Activated naive CD4-positive, alpha-beta T cell treated with anti-CD3 and anti-CD28 coated beads, Interleukin-2, amount 50 U/mL, for 24 hours (primary cell): Measurements from ENCODE around the gene BCL3.
"Not testable (repeated sequence)": the region's sequence is repeated elsewhere in the genome, so short reads cannot be mapped to it uniquely, and the experiment has no call there.

Source experiments
- H3K27ac Mint-ChIP-seq: one replicate; pipeline ENCODE4 v1.8.0; 2021; ENCODE audit warnings: mild to moderate bottlenecking, mixed read lengths
- H3K27me3 Mint-ChIP-seq: one replicate; pipeline ENCODE4 v1.8.0; 2021; ENCODE audit warnings: mixed read lengths
- H3K36me3 Mint-ChIP-seq: one replicate; pipeline ENCODE4 v1.8.0; 2021; ENCODE audit warnings: mixed read lengths
- H3K4me1 Mint-ChIP-seq: one replicate; pipeline ENCODE4 v1.8.0; 2021; ENCODE audit warnings: mixed read lengths
- H3K4me3 Mint-ChIP-seq: one replicate; pipeline ENCODE4 v1.8.0; 2021; ENCODE audit warnings: mild to moderate bottlenecking, mixed read lengths
- H3K9me3 Mint-ChIP-seq: one replicate; pipeline ENCODE4 v1.8.0; 2021; ENCODE audit warnings: mixed read lengths

BCL3 gene

DNA sequence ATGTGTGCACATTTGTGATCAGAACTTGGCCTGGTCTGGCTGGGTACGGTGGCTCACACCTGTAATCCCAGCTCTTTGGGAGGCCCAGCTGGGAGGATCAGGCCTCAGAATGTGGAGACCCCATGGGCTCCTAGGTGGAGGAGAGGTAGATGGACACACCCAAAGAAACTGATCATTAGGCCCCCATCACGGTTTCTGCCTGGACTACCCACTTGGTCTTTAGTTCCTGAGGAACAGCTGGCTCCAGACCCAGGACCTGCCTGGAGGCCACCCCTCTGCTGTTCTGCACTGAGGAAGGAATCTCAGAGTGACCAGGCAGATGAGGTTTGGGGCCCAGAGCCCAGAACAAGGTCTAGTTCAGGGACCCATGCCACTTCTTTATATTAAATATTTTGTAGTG, 30.6 kb downstream of the BCL3 start:
- Mint-ChIP-seq H3K36me3 (no peaks in the 10 kb centered on the region), H3K27ac (no peak overlapping the region), H3K9me3 (no peaks in the 10 kb centered on the region), H3K4me1 (peaks cover under 1% of the 10 kb centered on the region), H3K4me3 (no peak overlapping the region), H3K27me3 (no peaks in the 10 kb centered on the region)

GRCh38 chr19:44781694-44782093, 33.2 kb downstream of the BCL3 start:
- not testable (repeated sequence) for H3K36me3 Mint-ChIP-seq, H3K9me3 Mint-ChIP-seq, H3K4me1 Mint-ChIP-seq, H3K27me3 Mint-ChIP-seq, H3K4me3 Mint-ChIP-seq, H3K27ac Mint-ChIP-seq

DNA sequence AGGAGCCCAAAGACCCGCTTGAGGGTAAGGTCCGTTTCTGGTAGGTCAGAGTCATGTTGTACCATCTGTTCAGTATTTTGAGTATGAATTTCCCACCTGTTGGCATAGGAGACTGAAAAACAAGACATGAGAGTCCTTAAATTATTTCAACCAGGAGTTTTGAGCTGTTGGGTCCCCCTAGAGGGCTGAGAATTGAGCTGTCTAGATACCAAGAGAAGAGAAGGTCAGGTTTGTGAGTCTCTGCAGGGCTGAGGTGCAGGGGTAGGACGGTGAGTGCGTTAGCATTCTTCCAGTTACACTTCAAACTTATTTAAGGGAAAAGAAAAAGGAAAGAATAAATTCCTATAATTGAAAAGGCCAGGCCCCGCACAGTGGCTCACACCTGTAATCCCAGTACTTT, 34.2 kb downstream of the BCL3 start:
- H3K36me3 Mint-ChIP-seq = no peaks in the 10 kb centered on the region
- peaks cover 3% of the 10 kb centered on the region for H3K27me3 Mint-ChIP-seq
- no peak overlapping the region for H3K4me3 Mint-ChIP-seq
- peaks cover 6% of the 10 kb centered on the region for H3K4me1 Mint-ChIP-seq
- H3K27ac Mint-ChIP-seq = no peak overlapping the region
- no peaks in the 10 kb centered on the region for H3K9me3 Mint-ChIP-seq

DNA sequence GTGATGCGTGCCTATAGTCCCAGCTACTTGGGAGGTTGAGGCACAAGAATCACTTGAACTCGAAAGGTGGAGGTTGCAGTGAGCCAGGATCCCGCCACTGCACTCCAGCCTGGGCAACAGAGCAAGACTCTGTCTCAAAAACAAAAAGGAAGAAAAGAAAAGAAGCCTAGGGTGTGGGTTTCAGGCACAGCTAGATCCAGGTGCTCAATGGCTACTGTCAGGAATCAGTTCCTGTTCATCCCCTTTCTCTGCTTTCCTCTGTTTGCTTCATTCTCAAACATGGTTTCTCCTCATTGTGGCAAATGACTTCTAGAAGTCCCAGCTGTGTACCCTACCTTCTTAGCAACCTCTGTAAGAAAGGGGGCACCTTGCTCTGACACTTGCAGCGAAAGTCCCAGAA, 35.0 kb downstream of the BCL3 start:
- Mint-ChIP-seq H3K4me1 (peaks cover 6% of the 10 kb centered on the region), H3K9me3 (no peaks in the 10 kb centered on the region), H3K27me3 (peaks cover 3% of the 10 kb centered on the region), H3K36me3 (no peaks in the 10 kb centered on the region), H3K4me3 (no peak overlapping the region), H3K27ac (no peak overlapping the region)

GRCh38 chr19:44785271-44785670, 36.8 kb downstream of the BCL3 start:
- peaks cover 3% of the 10 kb centered on the region for H3K27me3 Mint-ChIP-seq
- no peak overlapping the region for H3K27ac Mint-ChIP-seq
- no peaks in the 10 kb centered on the region for H3K9me3 Mint-ChIP-seq
- peaks cover 6% of the 10 kb centered on the region for H3K4me1 Mint-ChIP-seq
- no peak overlapping the region for H3K4me3 Mint-ChIP-seq
- no peaks in the 10 kb centered on the region for H3K36me3 Mint-ChIP-seq

GRCh38 chr19:44785993-44786392, 37.5 kb downstream of the BCL3 start:
- Mint-ChIP-seq H3K9me3 (no peaks in the 10 kb centered on the region), H3K27me3 (peaks cover 3% of the 10 kb centered on the region), H3K4me3 (no peak overlapping the region), H3K4me1 (peaks cover 6% of the 10 kb centered on the region), H3K27ac (no peak overlapping the region), H3K36me3 (no peaks in the 10 kb centered on the region)

DNA sequence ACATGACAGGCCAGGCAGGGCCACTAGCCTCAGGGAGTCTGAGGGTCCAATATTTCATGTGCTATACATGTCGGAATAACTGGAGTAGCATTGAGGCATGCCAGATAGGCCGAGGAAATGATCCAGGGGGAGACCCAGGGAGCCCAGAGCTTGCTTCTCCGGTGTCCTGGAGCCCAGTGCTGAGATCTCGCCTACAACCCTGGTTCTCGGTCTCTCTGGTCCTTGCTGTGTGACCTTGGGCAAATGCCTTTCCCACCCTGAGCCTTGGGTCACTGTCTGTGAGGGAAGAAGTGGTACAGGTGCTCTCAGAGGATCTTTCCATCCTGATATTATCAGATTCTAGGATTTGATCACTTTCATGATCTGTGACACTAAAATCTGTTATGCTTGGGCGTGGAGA, 40.5 kb downstream of the BCL3 start:
- Mint-ChIP-seq H3K36me3 (no peaks in the 10 kb centered on the region), H3K4me1 (peaks cover 6% of the 10 kb centered on the region), H3K27me3 (peaks cover 3% of the 10 kb centered on the region), H3K9me3 (no peaks in the 10 kb centered on the region), H3K27ac (no peak overlapping the region), H3K4me3 (no peak overlapping the region)

DNA sequence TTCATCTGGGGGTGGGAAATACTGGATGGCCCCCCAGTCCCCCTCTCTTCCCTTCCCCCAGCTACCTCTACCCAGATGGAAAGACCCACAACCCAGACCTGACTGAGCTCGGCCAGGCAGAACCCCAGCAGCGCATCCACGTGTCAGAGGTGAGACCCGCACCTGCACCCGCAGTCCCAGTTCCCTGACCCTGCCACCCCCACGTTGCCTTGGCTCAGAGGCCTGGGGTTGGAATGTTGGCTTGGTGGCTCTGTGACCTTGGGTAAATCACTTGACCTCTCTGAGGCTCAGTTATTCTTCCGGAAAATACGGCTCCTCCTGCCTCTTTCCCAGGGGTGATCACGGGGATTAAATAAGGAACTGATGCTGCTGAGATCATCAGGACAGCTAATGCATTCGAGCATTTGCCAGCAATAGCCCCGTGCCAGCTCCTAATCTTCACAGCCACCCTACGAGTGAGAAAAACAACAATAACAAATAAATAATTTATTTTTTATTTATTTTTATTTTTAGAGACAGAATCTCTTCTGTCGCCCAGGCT, 41.5 kb downstream of the BCL3 start:
- Mint-ChIP-seq H3K9me3 (no peaks in the 10 kb centered on the region), H3K36me3 (no peaks in the 10 kb centered on the region), H3K27me3 (no peaks in the 10 kb centered on the region), H3K4me1 (no peaks in the 10 kb centered on the region), H3K4me3 (no peak overlapping the region), H3K27ac (no peak overlapping the region)

- no peaks in the 10 kb centered on the region for H3K27me3 Mint-ChIP-seq
- peaks cover 19% of the 10 kb centered on the region for H3K4me1 Mint-ChIP-seq
- H3K36me3 Mint-ChIP-seq = no peaks in the 10 kb centered on the region
- H3K9me3 Mint-ChIP-seq = no peaks in the 10 kb centered on the region
- H3K27ac Mint-ChIP-seq = no peak overlapping the region
- no peak overlapping the region for H3K4me3 Mint-ChIP-seq
These were observed 43.8 kb downstream of the BCL3 start for GRCh38 chr19:44792281-44792680.

DNA sequence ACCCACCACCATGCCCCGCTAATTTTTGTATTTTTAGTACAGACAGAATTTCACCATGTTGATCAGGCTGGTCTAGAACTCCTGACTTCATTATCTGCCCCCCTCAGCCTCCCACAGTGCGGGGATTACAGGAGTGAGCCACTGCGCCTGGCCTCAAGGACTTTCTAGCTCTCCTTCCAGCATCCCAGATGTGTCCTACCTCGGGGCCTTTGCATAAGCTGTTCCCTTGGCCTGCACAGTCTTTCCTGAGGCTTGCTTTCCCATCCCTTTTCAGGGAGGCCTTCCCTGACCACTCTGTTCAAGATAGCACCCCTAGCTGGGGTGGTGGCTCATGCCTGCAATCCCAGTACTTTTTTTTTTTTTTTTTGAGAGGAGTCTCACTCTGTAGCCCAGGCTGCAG, 46.1 kb downstream of the BCL3 start:
- no peak overlapping the region for H3K27ac Mint-ChIP-seq
- no peak overlapping the region for H3K4me3 Mint-ChIP-seq
- H3K27me3 Mint-ChIP-seq = no peaks in the 10 kb centered on the region
- peaks cover 23% of the 10 kb centered on the region for H3K4me1 Mint-ChIP-seq
- H3K9me3 Mint-ChIP-seq = no peaks in the 10 kb centered on the region
- H3K36me3 Mint-ChIP-seq = no peaks in the 10 kb centered on the region

DNA sequence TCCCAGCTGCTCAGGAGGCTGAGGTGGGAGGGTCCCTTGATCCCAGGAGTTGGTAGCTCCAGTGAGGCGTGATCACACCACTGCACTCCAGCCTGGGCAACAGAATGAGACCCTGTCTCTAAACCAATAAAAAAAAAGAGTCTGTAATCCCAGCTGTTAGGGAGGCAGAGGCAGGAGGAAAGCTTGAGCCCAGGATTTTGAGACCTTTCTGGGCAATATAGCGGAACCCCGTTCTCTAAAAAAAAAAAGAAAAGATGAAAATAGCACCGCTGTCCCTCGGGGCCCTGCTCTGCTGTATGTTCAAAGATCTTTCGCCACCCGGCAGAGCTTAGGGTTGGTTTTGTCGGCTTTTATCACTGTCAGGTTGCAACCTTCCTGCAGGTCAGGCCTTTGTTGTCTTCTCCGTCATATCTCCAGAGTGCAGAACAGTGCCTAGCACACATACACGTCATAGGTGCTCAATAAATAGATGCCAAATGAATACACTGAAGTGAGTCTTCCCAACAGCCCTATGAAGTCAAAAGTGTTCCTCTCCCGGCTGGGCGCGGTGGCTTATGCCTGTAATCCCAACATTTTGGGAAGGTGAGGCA, 47.0 kb downstream of the BCL3 start:
- Mint-ChIP-seq H3K27ac (no peak overlapping the region), H3K9me3 (no peaks in the 10 kb centered on the region), H3K27me3 (no peaks in the 10 kb centered on the region), H3K4me1 (peaks cover 25% of the 10 kb centered on the region), H3K4me3 (no peak overlapping the region), H3K36me3 (no peaks in the 10 kb centered on the region)

DNA sequence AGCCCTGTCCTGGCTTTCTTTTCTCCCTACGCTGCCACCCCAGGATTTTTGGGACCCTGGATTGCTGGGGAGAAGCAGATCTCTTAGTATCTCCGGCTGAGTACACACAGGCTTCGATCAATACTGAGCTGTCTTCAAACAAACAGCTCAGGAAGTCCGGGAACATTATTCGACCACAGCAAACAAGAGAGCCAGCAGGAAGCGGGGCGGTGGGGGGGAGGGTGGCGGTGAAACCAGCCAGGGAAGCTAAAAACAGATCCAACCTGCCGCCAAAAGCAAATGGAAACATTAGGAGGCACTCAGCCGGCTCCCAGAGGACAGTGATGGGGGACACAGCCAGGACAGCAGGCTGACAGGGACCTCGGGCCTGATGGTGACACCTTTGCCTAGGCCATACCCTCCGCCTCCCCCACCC, 48.2 kb downstream of the BCL3 start:
- peaks cover 25% of the 10 kb centered on the region for H3K4me1 Mint-ChIP-seq
- H3K4me3 Mint-ChIP-seq = peak overlapping the region; percentile 20
- peak overlapping the region; percentile 80 for H3K27ac Mint-ChIP-seq
- no peaks in the 10 kb centered on the region for H3K36me3 Mint-ChIP-seq
- no peaks in the 10 kb centered on the region for H3K27me3 Mint-ChIP-seq
- H3K9me3 Mint-ChIP-seq = no peaks in the 10 kb centered on the region

DNA sequence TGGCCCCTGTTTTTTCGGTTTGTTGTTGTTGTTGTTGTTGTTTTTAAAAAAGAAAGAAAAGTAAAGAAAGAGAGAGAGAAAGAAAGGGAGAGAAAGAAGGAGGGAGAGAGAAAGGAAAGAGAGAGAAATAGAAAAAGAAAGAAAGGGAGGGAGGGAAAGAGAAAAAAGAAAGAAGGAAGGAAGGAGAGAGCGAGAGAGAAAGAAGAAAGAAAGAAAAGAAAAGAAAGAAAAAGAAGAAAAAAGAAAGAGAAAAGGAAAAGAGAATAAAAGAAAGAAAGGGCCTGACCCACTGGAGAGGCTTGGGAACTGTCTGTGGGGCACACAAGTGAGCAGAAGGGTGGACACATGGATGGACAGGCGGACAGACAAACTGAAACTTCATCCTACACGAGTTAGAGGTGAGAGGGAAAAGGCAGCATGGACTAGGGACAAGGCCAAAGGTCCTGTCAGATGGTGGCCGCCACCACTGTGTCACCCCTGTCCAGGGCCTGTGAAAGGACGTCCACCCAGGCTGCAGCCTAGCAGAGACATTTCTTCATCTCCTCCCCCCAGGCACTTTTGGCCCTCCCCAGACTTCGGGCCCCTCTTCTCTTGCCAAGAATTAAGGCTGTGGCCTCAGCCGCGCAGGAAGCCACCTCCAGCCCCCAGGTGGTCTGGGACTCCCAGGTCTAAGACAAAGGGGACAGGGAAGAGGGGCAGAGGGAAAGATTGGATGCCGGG, 51.3 kb downstream of the BCL3 start:
- Mint-ChIP-seq H3K4me1 (peaks cover 25% of the 10 kb centered on the region), H3K27ac (peak overlapping the region; percentile 30), H3K36me3 (no peaks in the 10 kb centered on the region), H3K4me3 (no peak overlapping the region), H3K27me3 (no peaks in the 10 kb centered on the region), H3K9me3 (no peaks in the 10 kb centered on the region)

DNA sequence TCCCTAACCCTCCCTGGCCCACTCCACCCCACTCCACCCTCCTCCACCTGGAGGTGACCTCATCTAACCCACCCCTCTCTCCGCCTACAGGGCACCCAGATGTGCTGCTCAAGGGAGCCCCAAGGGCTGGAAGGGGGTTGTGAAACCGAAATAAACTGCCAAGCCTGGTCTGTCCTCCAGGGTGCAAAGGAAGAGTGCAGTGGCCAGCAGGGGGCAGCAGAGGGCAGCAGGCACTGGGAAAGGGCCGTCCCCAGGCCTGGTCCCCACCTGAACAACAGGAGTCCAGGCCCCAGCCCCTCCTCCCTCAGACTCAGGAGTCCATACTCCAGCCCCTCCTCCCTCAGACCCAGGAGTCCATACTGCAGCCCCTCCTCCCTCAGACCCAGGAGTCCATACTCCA, 52.0 kb downstream of the BCL3 start:
- no peaks in the 10 kb centered on the region for H3K36me3 Mint-ChIP-seq
- H3K27me3 Mint-ChIP-seq = no peaks in the 10 kb centered on the region
- H3K27ac Mint-ChIP-seq = no peak overlapping the region
- H3K4me3 Mint-ChIP-seq = no peak overlapping the region
- H3K9me3 Mint-ChIP-seq = no peaks in the 10 kb centered on the region
- peaks cover 25% of the 10 kb centered on the region for H3K4me1 Mint-ChIP-seq

DNA sequence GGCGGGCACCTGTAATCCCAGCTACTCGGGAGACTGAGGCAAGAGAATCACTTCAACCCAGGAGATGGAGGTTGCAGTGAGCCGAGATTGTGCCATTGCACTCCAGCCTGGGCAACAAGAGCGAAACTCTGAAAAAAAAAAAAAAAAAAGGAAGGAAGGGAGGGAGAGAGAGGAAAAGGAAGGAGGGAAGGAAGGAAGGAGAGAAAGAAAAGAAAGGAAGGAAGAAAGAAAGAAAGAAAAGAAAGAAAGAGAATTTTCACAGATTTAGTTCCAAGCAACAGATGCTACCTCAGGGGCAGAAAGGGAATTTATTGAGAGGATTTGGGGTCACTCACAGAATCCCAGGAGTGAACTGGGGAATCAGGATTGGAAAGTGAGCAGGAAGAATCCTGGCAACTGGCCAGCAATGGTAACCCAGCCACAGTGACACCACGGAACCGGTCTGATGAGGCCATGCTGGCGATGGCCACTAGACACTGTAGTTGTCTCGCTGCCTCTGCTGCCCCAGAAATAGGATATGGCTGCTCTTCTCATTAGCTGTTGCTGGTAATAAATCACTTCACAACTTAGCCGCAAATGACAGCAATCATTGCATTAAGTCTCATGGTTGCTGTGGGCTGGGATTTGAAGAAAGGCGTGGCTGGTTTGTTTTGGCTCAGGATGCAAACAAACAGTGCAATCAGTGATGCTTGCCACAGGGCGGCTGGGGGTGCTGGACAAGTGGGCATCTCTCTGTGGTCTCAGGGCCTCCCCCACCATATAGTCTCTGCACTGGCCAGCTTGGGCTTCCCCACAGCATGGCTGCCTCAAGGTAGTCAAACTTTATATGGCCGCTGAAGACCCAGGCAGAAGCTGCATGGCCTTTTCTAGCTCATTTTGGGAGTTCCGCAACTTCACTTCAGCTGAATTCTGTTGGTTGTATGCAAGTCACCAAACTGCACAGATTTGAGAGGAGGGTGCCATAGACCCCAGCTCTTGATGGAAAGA, 55.2 kb downstream of the BCL3 start:
- H3K9me3 Mint-ChIP-seq = no peaks in the 10 kb centered on the region
- H3K27ac Mint-ChIP-seq = peak overlapping the region; percentile 80
- H3K4me1 Mint-ChIP-seq = peaks cover 10% of the 10 kb centered on the region
- no peaks in the 10 kb centered on the region for H3K27me3 Mint-ChIP-seq
- no peak overlapping the region for H3K4me3 Mint-ChIP-seq
- H3K36me3 Mint-ChIP-seq = no peaks in the 10 kb centered on the region

GRCh38 chr19:44806291-44806690, 57.8 kb downstream of the BCL3 start:
- H3K27ac Mint-ChIP-seq = no peak overlapping the region
- no peaks in the 10 kb centered on the region for H3K36me3 Mint-ChIP-seq
- peaks cover 5% of the 10 kb centered on the region for H3K4me1 Mint-ChIP-seq
- H3K27me3 Mint-ChIP-seq = peaks cover 5% of the 10 kb centered on the region
- H3K4me3 Mint-ChIP-seq = no peak overlapping the region
- no peaks in the 10 kb centered on the region for H3K9me3 Mint-ChIP-seq
